ENCODE measurements around the gene OR6B3.

Gene OR6B3

GRCh38 chr2:240053173-240054155, at the start of gene OR6B3:
TSS of gene OR6B3 (minus strand) at chr2:240053521.
- in situ Hi-C loops (cut with MboI; ENCODE audit: low pct_unique_long_range_greater_than_20kb, low sequenced_read_pairs, unreplicated experiment) = no loop called here
- TF ChIP-seq CTCF (IDR thresholded peaks at IDR 0.05; ENCODE audit: extremely low read depth, insufficient read depth, missing control alignments) = no peak
- no peak for DNase-seq (ENCODE audit: low spot score)

DNA sequence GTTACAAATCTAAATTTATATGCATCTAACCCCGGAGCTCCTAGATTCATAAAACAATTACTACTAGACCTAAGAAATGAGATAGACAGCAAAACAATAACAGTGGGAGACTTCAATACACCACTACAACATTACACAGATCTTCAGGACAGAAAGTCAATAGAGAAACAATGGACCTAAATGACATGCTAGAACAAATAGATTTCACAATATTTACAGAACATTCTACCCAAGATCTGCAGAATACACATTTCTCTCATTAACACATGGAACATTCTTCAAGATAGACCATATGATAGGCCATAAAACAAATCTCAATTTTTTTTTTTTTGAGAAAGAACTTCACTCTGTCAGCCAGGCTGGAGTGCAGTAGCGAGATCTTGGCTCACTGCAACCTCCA, 45.0 kb upstream of the OR6B3 start:
- in situ Hi-C loops (cut with MboI; ENCODE audit: low pct_unique_long_range_greater_than_20kb, low sequenced_read_pairs, unreplicated experiment) = no loop called here
- no peak for DNase-seq (ENCODE audit: low spot score)
- TF ChIP-seq CTCF (IDR thresholded peaks at IDR 0.05; ENCODE audit: extremely low read depth, insufficient read depth, missing control alignments) = no peak

- no peak for TF ChIP-seq CTCF (IDR thresholded peaks at IDR 0.05; ENCODE audit: extremely low read depth, insufficient read depth, missing control alignments)
- no peak for DNase-seq (ENCODE audit: low spot score)
- in situ Hi-C loops (cut with MboI; ENCODE audit: low pct_unique_long_range_greater_than_20kb, low sequenced_read_pairs, unreplicated experiment) = no loop called here
Observed at GRCh38 chr2:240095556-240096523, 42.5 kb upstream of the OR6B3 start.

GRCh38 chr2:240089306-240089705, 36.0 kb upstream of the OR6B3 start:
- in situ Hi-C loops (cut with MboI; ENCODE audit: low pct_unique_long_range_greater_than_20kb, low sequenced_read_pairs, unreplicated experiment) = no loop called here
- DNase-seq (ENCODE audit: low spot score) = no peak
- no peak for TF ChIP-seq CTCF (IDR thresholded peaks at IDR 0.05; ENCODE audit: extremely low read depth, insufficient read depth, missing control alignments)

DNA sequence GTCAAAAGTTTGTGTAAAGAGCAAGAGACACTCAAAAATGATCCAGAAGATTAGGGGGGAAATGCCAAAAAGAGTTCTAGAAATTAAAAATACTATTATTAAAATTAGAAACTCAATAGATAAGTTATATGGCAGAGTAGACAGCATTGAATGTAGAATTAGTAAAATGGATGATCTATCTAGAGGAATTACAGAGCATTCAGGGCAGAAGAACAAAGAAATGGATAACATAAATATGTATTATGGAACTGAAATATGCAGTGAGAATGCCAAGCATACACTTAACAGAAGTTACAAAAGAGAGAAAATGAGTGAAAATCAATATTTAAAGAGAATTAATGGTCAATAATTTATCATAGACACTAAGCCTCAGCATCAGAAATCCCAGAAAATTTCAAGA, 33.2 kb upstream of the OR6B3 start:
- no peak for DNase-seq (ENCODE audit: low spot score)
- in situ Hi-C loops (cut with MboI; ENCODE audit: low pct_unique_long_range_greater_than_20kb, low sequenced_read_pairs, unreplicated experiment) = no loop called here
- TF ChIP-seq CTCF (IDR thresholded peaks at IDR 0.05; ENCODE audit: extremely low read depth, insufficient read depth, missing control alignments) = no peak

GRCh38 chr2:240078631-240079030, 25.3 kb upstream of the OR6B3 start:
- in situ Hi-C loops (cut with MboI; ENCODE audit: low pct_unique_long_range_greater_than_20kb, low sequenced_read_pairs, unreplicated experiment) = no loop called here
- DNase-seq (ENCODE audit: low spot score) = no peak
- no peak for TF ChIP-seq CTCF (IDR thresholded peaks at IDR 0.05; ENCODE audit: extremely low read depth, insufficient read depth, missing control alignments)
